NCI-H82 (cell line): ENCODE results near the gene IL13RA1.
"Not testable (repeated sequence)": the region's sequence is repeated elsewhere in the genome, so short reads cannot be mapped to it uniquely, and the experiment has no call there.

Source experiments
- DNase-seq: peaks from one replicate; lab custom pipeline; 2025; lab: John Stamatoyannopoulos, UW

The IL13RA1 gene

GRCh38 chrX:118726887-118727685, at the start of gene IL13RA1:
TSS of gene IL13RA1 (plus strand) at chrX:118727606. CDS start at chrX:118727639, 33 bp downstream.
- peak; percentile 91 for DNase-seq

- DNase-seq: no peak
Observed at GRCh38 chrX:118679290-118679689, 48.1 kb upstream of the IL13RA1 start.

- no peak for DNase-seq
Observed at GRCh38 chrX:118682258-118683014, 45.0 kb upstream of the IL13RA1 start.

GRCh38 chrX:118685393-118685792, 42.0 kb upstream of the IL13RA1 start:
- no peak for DNase-seq

DNA sequence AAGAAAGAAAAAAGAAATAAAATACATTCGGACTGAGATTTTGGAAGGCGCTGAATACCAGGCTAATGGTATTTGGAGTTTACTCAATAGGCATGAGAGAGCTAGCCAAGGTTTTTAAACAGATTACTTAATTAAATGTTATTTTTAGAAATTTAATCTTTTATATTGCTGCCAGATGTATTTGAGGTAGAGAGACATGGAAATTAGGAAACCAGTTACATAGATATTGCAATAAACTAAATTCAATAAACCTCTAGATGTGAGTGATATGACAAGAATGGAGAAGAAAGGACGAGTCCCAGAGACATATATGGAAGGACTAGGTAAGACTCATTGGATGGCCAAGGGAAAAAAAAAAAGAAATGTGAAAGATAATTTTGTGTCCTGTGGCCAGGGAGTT, 38.5 kb upstream of the IL13RA1 start:
- DNase-seq: no peak

- DNase-seq: no peak
Observed at GRCh38 chrX:118693843-118694242, 33.6 kb upstream of the IL13RA1 start.

- DNase-seq: no peak
Observed at GRCh38 chrX:118694638-118695037, 32.8 kb upstream of the IL13RA1 start.

- no peak for DNase-seq
Observed at GRCh38 chrX:118698516-118699170, 28.8 kb upstream of the IL13RA1 start.

DNA sequence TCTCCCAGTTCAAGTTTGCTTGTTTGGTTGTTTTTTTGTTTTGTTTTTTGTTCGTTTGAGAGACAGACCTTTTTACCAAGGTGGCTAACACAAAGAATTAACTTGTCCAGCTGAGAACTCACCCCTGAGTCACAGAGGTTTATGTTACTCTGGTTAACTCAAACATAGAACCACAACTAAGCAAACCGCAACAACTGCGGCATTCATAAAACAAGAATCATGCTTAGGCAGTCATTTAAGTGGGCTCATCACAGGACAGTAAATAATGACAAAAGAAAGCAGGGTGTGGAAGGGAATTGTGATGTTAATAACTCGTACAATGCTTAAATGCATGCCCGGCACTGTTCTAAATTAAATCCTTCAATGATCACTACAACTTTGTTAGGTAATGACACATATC, 24.7 kb upstream of the IL13RA1 start:
- DNase-seq: no peak

GRCh38 chrX:118706681-118707080, 20.7 kb upstream of the IL13RA1 start:
- no peak for DNase-seq

- DNase-seq: no peak
Observed at GRCh38 chrX:118714521-118714920, 12.9 kb upstream of the IL13RA1 start.

- DNase-seq: not testable (repeated sequence)
Observed at GRCh38 chrX:118715917-118716316, 11.5 kb upstream of the IL13RA1 start.

DNA sequence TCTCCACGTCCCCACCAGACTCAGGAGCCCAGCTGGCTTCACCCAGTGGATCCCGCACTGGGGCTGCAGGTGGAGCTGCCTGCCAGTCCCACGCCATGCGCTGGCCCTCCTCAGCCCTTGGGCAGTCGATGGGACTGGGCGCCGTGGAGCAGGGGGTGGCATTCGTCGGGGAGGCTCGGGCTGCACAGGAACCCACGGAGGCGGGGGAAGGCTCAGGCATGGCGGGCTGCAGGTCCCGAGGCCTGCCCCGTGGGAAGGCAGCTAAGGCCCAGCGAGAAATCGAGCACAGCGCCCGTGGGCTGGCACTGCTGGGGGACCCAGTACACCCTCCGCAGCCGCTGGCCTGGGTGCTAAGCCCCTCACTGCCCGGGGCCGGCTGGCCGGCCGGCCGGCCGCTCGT, 10.6 kb upstream of the IL13RA1 start:
- DNase-seq: not testable (repeated sequence)

- DNase-seq: no peak
Observed at GRCh38 chrX:118717678-118718391, 9.6 kb upstream of the IL13RA1 start.

GRCh38 chrX:118718737-118719136, 8.7 kb upstream of the IL13RA1 start:
- no peak for DNase-seq

GRCh38 chrX:118720058-118720707, 7.2 kb upstream of the IL13RA1 start:
- DNase-seq: no peak

DNA sequence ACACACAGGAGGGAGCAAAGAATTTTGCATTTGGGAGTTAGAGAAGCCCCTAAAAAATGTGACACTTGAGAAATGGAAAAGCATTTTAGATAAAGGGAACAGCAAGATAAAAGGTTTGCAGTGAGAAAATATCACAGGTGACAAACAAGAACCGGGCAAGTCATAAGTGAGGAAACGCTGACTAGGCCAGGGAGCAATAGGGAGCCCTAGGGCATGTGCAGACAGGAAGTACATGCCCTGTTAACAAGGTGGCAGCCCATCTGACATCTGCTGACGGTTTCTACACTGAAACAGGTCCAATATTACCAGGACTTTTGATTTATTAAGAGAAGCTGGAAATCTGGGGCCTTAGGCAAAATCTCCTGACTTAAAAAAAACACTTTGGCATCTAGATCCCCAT, 4.0 kb upstream of the IL13RA1 start:
- no peak for DNase-seq

- no peak for DNase-seq
Observed at GRCh38 chrX:118724365-118724764, 3.0 kb upstream of the IL13RA1 start.

DNA sequence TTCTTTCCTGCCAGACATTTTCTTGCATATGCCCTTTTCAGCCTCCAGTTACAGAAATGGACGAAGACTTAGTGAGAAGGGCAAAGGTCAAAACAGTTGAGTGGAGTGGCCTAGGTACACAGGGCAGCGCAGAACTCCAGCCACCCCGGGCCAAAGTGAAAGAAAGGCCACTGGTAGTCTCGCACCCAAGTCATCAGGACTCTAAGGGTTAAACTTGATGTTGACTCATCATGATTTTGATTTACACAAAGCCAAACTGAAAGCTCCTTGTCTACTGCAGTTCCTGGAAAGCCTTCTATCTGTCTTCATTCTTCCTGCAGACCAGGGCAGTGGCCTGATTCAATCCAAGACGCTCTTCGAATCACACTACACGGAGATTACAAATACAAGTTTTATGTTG, 2.6 kb upstream of the IL13RA1 start:
- no peak for DNase-seq

DNA sequence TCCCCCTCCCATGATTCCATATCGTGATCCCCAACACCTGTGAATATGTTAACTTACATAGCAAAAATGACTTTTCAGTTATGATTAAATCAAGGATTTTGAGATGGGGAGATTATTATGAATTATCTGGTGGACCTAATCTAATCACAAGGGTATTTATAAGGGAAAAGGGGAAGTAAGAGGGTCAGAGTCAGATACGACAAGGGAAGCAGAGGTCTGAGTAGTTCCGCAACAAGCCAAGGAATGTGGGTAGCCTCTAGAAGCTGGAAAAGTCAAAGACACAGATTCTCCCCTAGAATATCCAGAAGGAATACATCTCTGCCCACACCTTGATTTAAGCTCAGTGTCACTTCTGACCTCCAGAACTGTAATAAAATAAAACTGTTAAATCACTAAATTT, 1.0 kb upstream of the IL13RA1 start:
- DNase-seq: no peak

- DNase-seq: no peak
Observed at GRCh38 chrX:118727686-118728339, 407 bp downstream of the IL13RA1 start.
